Epidermal melanocyte (primary cell): ENCODE data around the gene OXA1L.
"Not testable (repeated sequence)": the region's sequence is repeated elsewhere in the genome, so short reads cannot be mapped to it uniquely, and the experiment has no call there.

ENCODE experiments used
- DNase-seq: peaks from one replicate; pipeline ENCODE4 v3.0.0; 2011; ENCODE audit warnings: low spot score; ENCODE audit not compliant: insufficient read length

OXA1L gene

DNA sequence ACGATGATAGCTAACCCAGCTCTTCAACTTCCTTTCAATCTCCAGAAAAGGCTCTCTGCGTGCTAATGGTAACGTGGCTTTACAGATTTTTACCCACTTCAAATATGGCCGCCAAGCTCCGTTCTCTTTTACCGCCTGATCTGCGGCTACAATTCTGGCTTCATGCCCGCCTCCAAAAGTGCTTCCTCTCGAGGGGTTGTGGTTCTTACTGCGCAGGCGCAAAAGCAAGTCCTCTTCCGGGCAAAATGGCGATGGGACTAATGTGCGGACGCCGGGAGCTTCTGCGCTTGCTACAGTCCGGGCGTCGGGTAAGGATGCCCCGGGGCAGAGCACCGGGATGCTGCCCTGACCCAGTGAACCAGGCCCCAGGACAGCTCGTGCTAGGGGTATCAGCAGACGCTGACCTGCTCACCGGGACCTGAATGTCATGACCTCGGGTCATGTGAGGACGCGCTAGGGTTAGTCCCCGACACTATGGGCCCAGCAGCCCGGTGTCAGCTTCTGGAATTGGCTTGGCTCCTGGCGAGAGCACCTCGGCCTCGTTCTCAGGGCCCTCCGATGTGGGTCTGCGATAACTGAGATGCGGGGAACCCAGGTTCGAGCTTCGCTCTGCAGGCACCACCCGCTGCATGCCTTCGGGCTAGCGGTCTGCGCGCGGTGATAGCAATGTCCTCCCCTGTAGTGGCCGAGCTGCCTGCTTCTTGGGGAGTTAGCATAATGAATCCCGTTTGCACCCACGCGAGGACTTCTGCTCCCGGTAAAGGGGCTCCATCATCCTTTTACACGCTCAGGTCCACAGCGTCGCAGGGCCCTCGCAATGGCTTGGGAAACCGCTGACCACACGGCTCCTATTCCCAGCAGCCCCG, at the start of gene OXA1L:
Gene OXA1L, plus strand, starts transcription at position 232 of the 866 bp plus-strand sequence. Its CDS starts 14 bp downstream, at position 246.
- DNase-seq: peak; percentile 95

DNA sequence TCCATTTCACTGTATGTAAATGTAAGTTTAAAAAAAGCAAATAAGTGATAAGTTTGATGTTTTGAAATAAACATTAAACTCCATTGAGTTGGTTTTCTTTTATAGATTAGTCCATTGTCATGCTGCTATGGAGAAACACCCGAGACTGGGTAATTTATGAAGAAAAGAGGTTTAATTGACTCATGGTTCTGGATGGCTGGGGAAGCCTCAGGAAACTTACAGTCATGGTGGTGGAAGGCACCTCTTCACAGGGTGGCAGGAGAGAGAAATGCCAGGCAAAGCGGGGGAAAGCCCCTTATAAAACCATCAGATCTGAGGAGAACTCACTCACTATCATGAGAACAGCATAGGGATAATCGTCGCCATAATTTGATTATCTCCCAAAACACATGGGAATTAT, 48.4 kb upstream of the OXA1L start:
- DNase-seq: no peak

DNA sequence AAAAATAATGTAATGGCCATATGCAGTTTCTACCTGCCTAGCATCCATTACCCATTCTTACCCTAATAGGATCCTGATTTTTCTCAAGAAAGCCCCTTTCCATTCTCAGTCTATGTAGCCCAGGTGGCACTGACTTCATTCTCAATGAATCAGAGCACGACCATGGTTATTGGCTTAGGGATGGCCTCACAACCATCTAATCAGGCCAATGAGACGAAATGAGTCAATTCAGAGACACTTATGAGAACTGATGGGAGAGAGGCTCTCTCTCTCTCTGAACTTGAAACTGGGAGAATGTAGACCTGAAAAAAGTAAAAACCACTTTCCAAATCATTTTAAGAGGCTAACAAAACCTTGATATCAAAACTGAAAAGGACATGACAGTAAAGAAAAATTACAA, 45.3 kb upstream of the OXA1L start:
- DNase-seq: no peak

DNA sequence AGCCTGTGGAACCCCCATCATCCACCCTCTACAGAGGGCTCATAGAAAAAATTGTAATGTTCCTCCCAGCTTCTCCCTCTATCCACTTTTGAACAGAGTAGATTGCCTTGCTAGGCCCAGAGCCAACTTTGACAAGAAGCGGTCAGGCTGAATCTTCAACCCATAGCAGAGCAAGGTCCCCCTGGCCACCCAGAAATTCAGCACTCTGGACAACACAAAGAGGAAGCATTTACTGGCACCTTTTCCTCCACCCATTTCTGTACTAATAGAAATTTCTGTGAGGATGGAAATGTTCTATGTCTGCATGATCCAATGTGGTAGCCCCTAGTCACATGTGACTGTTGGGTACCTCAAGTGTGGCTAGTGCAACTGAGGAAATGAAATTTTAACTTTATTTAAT, 42.7 kb upstream of the OXA1L start:
- DNase-seq: no peak

DNA sequence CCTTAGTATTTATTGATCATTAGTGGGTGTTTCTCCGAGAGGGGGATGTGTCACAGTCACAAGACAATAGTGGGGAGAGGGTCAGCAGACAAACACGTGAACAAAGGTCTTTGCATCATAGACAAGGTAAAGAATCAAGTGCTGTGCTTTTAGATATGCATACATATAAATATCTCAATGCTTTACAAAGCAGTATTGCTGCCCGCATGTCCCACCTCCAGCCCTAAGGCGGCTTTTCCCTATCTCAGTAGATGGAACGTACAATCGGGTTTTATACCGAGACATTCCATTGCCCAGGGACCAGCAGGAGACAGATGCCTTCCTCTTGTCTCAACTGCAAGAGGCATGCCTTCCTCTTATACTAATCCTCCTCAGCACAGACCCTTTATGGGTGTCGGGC, 41.6 kb upstream of the OXA1L start:
- not testable (repeated sequence) for DNase-seq

DNA sequence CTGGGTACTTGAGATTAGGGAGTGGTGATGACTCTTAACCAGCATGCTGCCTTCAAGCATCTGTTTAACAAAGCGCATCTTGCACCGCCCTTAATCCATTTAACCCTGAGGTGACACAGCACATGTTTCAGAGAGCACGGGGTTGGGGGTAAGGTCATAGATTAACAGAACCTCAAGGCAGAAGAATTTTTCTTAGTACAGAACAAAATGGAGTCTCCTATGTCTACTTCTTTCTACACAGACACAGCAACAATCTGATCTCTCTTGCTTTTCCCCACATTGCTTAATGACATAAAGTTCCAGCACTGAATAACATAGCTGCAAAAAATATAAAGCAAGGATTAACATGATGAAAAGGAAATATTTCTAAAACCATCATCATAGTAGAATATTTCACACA, 41.1 kb upstream of the OXA1L start:
- not testable (repeated sequence) for DNase-seq

DNA sequence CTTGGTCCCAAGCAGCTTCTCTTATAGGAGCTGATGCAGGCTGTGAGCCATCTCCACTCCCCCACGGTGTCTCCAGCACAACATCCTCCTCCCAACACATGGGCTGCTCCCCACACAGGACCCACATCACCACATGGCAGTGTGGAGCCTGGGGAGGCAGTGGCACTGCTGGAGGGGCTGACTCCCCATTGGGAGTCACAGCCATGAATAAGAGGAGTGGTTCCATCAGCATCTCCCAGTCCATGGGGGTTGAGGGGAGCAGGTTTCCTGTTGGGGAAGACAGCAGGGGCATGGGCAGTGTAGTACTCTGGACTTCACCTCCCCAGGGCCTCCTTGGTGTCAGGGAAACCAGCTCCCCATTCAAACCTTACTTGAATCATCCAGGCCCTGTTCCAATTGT, 40.5 kb upstream of the OXA1L start:
- no peak for DNase-seq

DNA sequence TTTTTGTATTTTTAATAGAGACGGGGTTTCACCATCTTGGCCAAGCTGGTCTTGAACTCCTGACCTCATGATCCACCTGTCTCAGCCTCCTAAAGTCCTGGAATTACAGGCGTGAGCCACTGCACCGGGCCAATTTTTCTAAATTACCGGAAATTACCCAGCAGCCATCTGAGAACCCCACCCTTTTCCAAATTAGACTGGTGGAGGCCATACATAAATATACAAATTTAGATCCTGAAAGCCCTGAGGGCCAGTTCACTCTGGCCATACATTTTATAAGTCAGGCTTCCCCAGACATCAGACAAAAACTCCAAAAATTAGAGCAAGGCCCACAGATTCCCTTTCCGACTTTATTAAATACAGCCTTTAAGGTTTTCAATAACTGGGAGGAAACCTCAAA, 34.4 kb upstream of the OXA1L start:
- not testable (repeated sequence) for DNase-seq

DNA sequence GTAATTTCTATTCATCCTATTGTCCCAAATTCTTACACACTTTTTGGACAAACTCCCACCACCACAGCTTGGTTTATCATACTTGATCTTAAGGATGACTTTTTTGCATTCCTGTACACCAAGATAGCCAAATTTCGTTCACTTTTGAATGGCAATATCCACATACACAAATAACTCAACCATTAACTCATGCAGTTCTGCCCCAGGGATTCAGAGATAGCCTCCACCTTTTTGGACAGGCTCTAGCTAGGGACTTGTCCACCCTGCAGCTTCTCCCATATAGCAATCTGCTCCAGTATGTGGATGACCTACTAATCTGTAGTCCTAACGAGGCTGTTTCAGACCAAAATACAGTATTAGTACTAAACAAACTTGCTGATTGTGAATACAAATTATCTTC, 32.7 kb upstream of the OXA1L start:
- DNase-seq: no peak

DNA sequence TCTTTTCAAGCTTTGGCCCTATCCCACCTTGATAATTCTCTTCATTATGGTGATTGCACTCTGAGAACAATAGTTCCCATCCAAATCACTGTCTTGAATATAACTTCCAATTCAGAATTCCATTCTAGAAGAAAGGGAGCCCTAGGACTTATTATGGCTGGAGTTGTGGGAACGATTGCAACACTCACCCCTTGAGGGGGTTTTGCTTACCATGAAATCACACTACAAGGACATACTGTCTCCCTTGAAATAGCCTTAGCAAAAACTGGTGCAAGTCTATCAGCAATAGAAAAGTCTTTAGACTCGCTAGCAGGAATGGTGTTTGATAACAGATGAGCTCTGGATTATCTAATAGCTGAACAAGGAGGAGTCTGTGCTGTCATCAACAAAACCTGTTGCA, 31.4 kb upstream of the OXA1L start:
- DNase-seq: peak; percentile 68

DNA sequence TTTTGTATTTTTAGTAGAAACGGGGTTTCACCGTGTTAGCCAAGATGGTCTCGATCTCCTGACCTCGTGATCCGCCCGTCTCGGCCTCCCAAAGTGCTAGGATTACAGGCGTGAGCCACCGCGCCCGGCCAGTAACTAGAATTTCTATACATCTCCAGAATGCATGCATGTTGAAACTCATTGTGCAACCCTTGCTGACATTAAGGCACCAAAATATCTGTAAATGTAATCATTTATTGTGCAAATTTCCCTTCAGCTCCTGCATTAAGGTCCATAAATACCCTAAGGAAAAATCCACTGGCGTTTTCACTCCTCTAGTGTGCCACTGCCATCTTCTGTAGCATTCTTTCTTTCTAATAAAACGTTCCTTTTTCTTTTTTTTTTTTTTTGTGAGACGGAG, 30.1 kb upstream of the OXA1L start:
- not testable (repeated sequence) for DNase-seq

DNA sequence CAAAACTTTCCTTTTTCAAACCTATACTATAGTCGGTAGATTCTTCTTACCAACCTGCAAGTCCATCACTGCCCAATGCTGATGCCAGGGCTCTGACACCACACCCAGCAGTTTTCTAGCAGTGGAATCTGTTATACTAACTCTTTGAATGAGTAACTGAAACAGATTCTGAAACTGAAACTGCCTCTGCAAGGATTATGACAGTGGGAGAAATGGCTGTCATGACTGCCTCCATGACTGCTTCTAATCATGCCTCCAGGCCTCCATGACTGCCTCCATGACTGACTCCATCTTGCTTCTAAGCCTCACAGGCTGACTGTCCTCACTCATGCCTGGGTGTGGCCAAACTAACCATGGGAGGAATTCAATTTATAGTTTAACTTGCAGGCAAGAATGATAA, 29.4 kb upstream of the OXA1L start:
- DNase-seq: no peak

DNA sequence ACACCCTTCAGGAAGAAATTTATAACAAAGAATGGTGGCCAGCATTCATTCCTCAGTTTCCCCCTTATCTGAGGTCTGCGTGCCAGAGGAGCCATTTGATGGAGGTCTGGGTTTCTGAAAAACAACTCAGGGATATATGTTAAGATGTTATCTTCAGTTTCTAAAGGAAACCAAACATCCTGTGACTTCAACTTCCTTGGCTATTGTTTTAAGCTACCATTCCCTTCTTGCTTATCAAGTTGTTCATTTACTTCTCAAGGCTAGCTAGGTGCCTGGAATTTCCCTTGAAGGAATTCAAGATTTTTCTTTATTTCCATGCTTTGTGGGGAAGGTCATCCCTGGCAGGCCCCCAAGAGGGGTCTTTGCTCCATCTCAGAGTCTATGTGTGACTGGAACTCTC, 27.1 kb upstream of the OXA1L start:
- no peak for DNase-seq

DNA sequence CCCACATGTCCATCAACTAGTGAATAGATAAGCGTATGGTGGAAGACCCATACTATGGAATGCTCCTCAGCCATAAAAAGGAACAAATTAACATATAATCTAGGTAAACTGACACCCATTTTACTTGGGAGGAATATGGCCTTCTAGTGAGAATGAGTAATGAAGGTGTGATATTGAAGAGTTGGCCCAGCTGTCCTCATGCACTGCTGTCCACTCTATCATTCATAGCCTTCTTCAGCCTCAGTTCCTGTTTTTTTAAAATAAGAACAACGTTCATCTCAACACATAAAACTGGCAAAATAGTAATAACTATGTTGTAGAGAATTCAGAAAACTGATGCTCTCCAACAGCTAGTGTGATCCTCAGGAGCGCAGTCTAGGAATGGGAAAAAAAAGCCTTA, 26.5 kb upstream of the OXA1L start:
- DNase-seq: no peak

DNA sequence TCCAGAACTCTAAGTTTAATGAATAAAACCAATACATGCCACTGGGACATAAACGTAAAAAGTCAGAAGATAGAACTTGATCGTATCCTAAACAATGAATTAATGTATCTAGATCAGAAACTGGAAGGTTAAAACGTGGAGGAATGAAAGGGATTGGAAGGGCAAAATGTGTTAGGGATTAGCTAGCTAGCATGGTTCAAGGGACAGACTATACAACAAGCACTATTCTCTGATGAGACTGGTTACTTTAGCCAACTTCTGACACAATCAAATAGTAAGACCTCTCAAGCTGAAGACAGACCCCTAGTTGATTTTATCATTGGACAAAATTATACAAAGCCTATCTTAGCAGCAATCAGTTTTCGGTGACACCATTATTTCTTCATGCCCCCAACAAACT, 18.7 kb upstream of the OXA1L start:
- DNase-seq: no peak

DNA sequence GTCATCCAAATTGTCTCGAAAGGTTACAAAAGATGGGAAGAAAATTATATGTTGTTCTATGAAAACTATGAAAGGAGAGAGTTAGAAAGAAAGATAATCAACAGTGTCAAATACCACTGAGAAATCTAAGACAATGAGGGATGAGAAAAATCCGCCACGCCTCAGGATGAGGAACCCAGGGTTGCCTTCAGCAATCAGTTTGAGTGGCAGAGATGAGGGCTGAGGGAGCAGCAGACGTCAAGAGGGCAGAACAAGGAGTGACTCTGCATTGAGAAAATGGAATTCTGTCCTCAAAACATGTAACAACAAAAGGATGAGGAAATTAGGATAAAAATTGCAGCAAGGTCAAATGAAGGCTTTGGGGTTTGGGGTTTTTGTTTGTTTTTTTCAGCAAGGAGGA, 18.3 kb upstream of the OXA1L start:
- DNase-seq: no peak

DNA sequence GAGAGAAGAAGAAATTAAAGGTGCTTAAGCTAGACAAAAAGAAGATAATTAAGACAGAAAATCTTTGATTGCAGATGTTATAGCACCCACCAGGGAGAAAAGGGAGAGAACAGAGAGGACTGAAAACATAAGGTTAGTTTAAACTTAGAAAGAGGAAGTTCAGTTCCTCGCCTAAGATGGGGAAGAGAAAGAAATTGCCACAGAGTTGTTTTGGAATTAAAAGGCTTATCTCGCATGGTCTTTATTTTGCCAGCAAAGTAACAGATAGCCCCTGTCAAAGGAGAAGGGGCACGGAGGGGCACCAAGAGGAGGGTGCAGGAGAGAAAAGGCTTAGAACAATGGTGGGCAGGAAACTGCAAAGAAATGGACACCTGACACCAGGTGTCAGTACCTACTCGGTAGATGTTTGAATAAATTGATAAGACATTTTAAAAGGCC, 17.8 kb upstream of the OXA1L start:
- DNase-seq: no peak

DNA sequence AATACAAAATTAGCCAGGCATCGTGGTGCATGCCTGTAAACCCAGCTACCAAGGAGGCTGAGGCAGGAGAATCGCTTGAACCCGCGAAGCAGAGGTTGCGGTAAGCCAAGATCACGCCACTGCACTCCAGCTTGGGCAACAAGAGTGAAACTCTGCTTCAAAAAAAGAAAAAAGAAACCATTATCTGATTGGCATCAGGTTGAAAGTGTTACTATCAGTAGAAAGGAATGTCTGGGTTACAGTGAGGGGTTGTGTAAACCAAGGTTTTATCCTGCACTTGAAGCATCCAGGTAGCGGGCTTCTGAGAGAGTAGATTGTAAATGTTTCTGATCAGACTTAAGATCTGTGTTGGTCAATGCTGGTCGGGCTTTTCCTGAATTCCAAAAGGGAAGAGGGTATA, 14.1 kb upstream of the OXA1L start:
- no peak for DNase-seq

DNA sequence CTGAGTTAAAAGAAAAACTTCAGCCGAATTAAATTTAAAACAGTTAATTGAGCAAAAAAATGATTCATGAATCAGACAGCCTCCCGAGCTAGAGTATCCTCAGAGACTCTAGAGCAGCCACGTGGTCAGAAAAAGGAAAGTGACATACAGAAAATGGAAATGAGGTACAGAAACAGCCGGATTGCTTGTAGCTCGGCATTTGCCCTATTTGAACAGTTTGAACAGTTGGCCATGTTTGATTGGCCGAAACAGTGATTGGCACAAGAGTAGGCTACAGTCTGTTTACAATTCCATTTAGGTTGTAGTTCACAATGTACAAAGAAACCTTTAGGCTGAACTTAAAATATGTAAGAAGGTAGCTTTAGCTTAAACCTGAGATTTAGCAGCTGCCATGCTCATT, 12.9 kb upstream of the OXA1L start:
- DNase-seq: no peak

DNA sequence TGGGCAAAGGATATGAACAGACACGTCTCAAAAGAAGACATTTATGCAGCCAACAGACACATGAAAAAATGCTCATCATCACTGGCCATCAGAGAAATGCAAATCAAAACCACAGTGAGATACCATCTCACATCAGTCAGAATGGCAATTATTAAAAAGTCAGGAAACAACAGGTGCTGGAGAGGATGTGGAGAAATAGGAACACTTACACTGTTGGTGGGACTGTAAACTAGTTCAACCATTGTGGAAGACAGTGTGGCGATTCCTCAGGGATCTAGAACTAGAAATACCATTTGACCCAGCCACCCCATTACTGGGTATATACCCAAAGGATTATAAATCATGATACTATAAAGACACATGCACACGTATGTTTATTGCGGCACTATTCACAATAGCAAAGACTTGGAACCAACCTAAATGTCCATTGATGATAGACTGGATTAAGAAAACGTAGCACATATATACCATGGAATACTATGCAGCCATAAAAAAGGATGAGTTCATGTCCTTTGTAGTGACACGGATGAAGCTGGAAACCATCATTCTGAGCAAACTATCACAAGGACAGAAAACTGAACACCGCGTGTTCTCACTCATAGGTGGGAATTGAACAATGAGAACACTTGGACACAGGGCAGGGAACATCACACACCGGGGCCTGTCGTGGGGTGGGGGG, 8.4 kb upstream of the OXA1L start:
- DNase-seq: not testable (repeated sequence)

DNA sequence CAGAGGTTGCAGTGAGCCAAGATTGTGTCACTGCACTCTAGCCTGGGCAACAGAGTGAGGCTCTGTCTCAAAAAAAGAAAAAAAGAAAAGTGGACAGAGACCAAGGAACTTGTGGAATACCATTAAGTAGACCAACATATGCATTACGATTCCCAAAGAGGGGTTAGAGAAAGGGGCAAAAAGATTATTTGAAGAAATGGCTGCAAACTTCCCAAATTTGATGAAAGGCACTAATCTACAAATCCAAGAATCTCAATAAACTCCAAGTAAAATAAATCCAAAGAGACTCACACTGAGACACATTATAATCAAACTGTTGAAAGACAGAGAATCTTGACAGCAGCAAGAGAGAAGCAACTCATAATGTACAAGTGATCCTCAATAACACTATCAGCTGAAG, 4.8 kb upstream of the OXA1L start:
- DNase-seq: no peak

DNA sequence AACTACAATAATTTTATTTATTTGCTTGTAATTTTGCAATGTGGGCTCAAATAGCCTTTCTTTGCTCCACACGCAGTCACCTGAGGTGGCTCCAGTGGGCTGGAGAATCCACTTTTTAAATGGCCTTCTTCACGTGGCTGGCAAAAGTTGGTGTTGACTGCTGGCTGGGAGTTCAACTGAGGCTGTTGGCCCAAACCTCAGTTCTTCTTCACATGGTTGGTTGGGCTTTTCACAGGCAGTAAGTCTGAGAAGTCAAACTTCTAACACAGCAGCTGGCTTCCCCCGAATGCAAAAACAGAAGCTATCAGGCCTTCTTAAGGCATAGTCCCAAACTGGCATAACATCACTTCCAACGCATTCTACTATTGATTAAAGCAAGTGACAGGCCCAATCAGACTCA, 2.1 kb upstream of the OXA1L start:
- DNase-seq: no peak

DNA sequence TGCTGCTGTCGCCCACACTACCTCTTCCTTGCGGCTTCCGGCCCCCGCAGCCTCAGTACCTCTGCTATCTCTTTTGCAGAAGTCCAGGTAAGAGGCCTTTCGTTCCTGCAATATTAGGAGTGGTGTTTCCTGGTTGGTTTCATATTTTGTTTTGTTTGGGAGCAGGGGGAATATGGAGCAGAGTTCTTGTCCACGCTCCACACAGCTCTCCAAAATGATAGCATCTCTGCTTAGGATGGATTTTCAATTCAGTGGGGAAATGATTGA, 768 bp downstream of the OXA1L start:
- DNase-seq: no peak
